ENCODE data around the gene MEGF8. TPM values are rescaled to one million over a fixed set of nuclear protein-coding genes. Genes with fewer than 3 reads are reported as not detected.

The MEGF8 gene
- total and polyA plus RNA-seq, 10 of the 15 experiments (the other 5 are each of a cell fraction or from before 2014, with no cell fraction given): 0.43 to 12.8 (median 2.7) TPM

- H3K9me3 ChIP-seq (replicated peaks; ENCODE audit: control insufficient read depth, insufficient read depth, low read length): no peaks in the 10 kb centered on the region
- no peaks in the 10 kb centered on the region for H3K4me1 ChIP-seq (ENCODE audit: control insufficient read depth, insufficient read depth, low read length)
- no TSS peak for BruUV-seq (replicated peaks)
- H3K36me3 ChIP-seq (ENCODE audit: control insufficient read depth in 2 of 2, insufficient read depth in 2 of 2, low read length in 1 of 2): no peaks in the 10 kb centered on the region; a peak in 3 of 4 replicates
- 81% methylated on average over 18 of the region's 18 CpGs for WGBS (ENCODE audit: insufficient coverage, insufficient replicate concordance, low lambda C conversion rate, missing lambda C conversion rate)
- in situ Hi-C loops (cut with MboI) (no loop called here), intact Hi-C loops (cut with micrococcal nuclease; ENCODE audit: unreplicated experiment) (no loop called here)
- no peaks in the 10 kb centered on the region for H4K20me1 ChIP-seq (ENCODE audit: control insufficient read depth, insufficient read depth)
- ChIA-PET CTCF (no interaction called here), RAD21 (ENCODE audit: unreplicated experiment) (no interaction called here), SMC1A (ENCODE audit: uncharacterized antibody, unreplicated experiment) (interaction anchor here (0.8 kb wide), 1 partner anchor 10 kb away, joined by 3 read pairs; no protein-coding TSS in a partner anchor), POLR2A (no interaction called here)
- no peak overlapping the region for H3K27ac ChIP-seq (ENCODE audit: control insufficient read depth, insufficient read depth)
- H3K4me3 ChIP-seq: no peak overlapping the region
- no peak for ATAC-seq
- H3K79me2 ChIP-seq (ENCODE audit: control insufficient read depth, insufficient read depth, low read length): no peaks in the 10 kb centered on the region
- no peaks in the 10 kb centered on the region for H3K27me3 ChIP-seq (replicated peaks in 1 of 2; ENCODE audit: control insufficient read depth in 2 of 2, insufficient read depth in 2 of 2, low read length in 1 of 2)
- no peak overlapping the region for H2AFZ ChIP-seq (ENCODE audit: control insufficient read depth, low read depth, low read length)
- H3K9ac ChIP-seq (ENCODE audit: control insufficient read depth, insufficient read depth, low read length): no peak overlapping the region
- no peak for FAIRE-seq
- DNase-seq (ENCODE audit: low read depth, low spot score): no peak
- no peak overlapping the region for H3K4me2 ChIP-seq (ENCODE audit: control insufficient read depth, insufficient read depth)
- TF ChIP-seq DPF2 (IDR thresholded peaks at IDR 0.05): no peak
- no peak for TF ChIP-seq NFYB (IDR thresholded peaks at IDR 0.05; ENCODE audit: insufficient read depth, low read depth, low read length)
- no peak for TF ChIP-seq ZNF274 (IDR thresholded peaks at IDR 0.05; ENCODE audit: insufficient read depth, insufficient read length)
- no peak for TF ChIP-seq EP300 (IDR thresholded peaks at IDR 0.05; ENCODE audit: borderline replicate concordance in 1 of 2, control insufficient read depth in 1 of 2, low read depth in 2 of 2, low read length in 2 of 2)
- no peak for TF ChIP-seq IRF3 (IDR thresholded peaks at IDR 0.05)
- TF ChIP-seq TBL1XR1 (IDR thresholded peaks at IDR 0.05; ENCODE audit: low read depth, low read length): no peak
- no peak for TF ChIP-seq POU2F2 (IDR thresholded peaks at IDR 0.05; ENCODE audit: borderline replicate concordance, low read depth, low read length)
- no peak for TF ChIP-seq ZNF217 (IDR thresholded peaks at IDR 0.05)
- no peak for TF ChIP-seq ZZZ3 (IDR thresholded peaks at IDR 0.05; ENCODE audit: control insufficient read depth, insufficient read length, low read depth)
- TF ChIP-seq POLR2AphosphoS5 (IDR thresholded peaks at IDR 0.05; ENCODE audit: low read length): no peak
- no peak for TF ChIP-seq TCF7 (IDR thresholded peaks at IDR 0.05; ENCODE audit: borderline replicate concordance)
- TF ChIP-seq CEBPZ (IDR thresholded peaks at IDR 0.05; ENCODE audit: low read depth, low read length): no peak
- no peak for TF ChIP-seq TARDBP (IDR thresholded peaks at IDR 0.05; ENCODE audit: borderline replicate concordance)
- TF ChIP-seq MTA3 (IDR thresholded peaks at IDR 0.05; ENCODE audit: borderline replicate concordance, low read length): no peak
- TF ChIP-seq SIN3A (IDR thresholded peaks at IDR 0.05; ENCODE audit: low read depth, low read length): no peak
- no peak for TF ChIP-seq BHLHE40 (IDR thresholded peaks at IDR 0.05; ENCODE audit: borderline replicate concordance in 1 of 2, low read depth in 2 of 2, low read length in 1 of 2)
- no peak for TF ChIP-seq ZNF592 (IDR thresholded peaks at IDR 0.05)
Observed at GRCh38 chr19:42344336-42344893, 19.0 kb downstream of the MEGF8 start.

All from GM12878 (cell line).